ENCODE measurements around the gene CENPL.
"Not testable (repeated sequence)": the region's sequence is repeated elsewhere in the genome, so short reads cannot be mapped to it uniquely, and the experiment has no call there.

Gene CENPL

DNA sequence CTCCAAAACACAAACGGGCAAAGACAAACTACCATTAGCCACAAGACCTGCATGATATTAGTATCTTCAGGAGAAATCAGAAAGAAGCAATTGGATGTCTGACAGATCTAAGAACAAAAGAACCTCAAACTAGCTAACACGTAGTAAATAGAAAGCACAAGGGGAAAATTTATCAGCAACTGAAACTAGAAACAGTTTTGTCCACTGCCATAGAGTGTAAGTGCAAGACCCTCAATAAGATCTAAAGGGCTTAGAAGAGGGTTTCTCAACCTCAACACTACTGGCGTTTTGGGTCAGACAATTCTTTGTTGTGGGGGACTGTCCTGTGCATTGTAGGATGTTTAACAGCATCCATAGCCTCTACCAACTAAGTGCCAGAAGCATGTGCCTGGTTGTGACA lies 55.9 kb downstream of the CENPL start:
- FAIRE-seq (peak; percentile 21), DNase-seq (ENCODE audit: insufficient read length, low spot score) (no peak)
- TF ChIP-seq, protein P1, sequence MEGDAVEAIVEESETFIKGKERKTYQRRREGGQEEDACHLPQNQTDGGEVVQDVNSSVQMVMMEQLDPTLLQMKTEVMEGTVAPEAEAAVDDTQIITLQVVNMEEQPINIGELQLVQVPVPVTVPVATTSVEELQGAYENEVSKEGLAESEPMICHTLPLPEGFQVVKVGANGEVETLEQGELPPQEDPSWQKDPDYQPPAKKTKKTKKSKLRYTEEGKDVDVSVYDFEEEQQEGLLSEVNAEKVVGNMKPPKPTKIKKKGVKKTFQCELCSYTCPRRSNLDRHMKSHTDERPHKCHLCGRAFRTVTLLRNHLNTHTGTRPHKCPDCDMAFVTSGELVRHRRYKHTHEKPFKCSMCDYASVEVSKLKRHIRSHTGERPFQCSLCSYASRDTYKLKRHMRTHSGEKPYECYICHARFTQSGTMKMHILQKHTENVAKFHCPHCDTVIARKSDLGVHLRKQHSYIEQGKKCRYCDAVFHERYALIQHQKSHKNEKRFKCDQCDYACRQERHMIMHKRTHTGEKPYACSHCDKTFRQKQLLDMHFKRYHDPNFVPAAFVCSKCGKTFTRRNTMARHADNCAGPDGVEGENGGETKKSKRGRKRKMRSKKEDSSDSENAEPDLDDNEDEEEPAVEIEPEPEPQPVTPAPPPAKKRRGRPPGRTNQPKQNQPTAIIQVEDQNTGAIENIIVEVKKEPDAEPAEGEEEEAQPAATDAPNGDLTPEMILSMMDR (IDR thresholded peaks at IDR 0.05; ENCODE audit: insufficient read depth, missing control alignments): no peak

DNA sequence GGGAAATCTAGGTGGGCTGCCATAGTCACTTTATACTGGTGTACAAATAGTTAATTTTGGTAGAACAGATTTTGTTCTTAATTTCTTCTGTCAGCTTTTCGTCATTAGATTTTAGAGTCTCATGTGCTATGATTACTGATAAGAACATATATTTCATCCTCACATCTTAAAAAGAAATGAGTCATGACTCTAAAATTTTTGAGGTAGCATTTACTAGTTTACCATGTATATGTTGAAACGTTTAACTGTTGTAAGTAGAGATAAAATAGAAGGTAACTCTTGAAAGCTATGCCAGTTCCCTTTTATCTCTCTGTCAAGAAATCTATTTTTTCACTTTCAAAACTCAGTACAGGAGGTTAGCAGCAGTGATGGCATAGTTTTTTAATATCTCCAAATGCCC lies 56.5 kb downstream of the CENPL start:
- FAIRE-seq (peak; percentile 46), DNase-seq (ENCODE audit: insufficient read length, low spot score) (no peak)
- TF ChIP-seq, protein P1 (IDR thresholded peaks at IDR 0.05; ENCODE audit: insufficient read depth, missing control alignments): no peak

DNA sequence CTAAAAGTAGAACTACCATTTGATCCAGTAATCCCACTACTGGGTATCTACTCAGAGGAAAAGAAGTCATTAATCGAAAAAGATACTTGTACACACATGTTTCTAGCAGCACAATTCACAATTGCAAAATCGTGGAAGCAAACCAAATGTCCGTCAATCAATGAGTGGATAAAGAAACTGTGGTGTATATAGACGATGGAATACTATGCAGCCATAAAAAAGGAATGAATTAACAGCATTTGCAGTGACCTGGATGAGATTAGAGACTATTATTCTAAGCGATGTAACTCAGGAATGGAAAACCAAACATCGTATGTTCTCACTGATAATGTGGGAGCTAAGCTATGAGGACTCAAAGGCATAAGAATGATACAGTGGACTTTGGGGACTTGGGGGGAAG lies 60.4 kb downstream of the CENPL start:
- FAIRE-seq; DNase-seq (ENCODE audit: insufficient read length, low spot score): not testable (repeated sequence)

DNA sequence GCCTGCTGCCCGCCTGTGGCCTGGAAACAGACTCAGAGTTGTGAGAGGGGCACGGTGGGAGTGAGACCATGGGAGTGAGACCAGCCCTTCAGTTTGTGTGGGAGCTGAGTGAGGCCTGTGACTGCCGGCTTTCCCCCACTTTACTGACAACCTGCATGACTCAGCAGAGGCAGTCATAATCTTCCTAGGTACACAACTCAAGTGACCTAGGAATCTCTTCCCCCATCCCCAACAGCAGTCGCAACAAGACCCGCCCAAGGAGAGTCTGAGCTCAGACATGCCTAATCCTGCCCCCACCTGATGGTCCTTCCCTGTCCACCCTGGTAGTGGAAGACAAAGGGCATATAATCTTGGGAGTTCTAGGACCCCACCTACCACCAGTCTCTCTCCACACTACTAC lies 65.7 kb downstream of the CENPL start:
- TF ChIP-seq, protein P1 (IDR thresholded peaks at IDR 0.05; ENCODE audit: insufficient read depth, missing control alignments): no peak
- FAIRE-seq: no peak
- no peak for DNase-seq (ENCODE audit: insufficient read length, low spot score)

DNA sequence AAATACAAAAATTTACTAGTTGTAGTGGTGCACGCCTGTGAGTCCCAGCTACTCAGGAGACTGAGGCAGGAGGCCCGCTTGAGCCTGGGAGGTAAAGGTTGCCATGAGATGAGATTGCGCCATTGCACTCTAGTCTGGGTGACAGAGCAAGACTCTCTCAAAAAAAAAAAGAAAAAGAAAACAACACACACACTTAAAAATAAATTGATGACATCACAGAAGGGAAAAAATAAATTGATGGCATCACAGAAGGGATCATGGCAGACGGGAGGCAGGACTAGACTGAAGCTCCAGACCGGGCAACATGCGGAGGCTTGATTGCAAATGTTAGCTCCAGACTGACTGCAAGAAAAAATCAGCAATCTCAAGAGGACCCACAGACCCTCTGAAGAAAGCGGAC lies 66.6 kb downstream of the CENPL start:
- DNase-seq (ENCODE audit: insufficient read length, low spot score): no peak
- TF ChIP-seq, protein P1 (IDR thresholded peaks at IDR 0.05; ENCODE audit: insufficient read depth, missing control alignments): no peak
- FAIRE-seq: no peak

DNA sequence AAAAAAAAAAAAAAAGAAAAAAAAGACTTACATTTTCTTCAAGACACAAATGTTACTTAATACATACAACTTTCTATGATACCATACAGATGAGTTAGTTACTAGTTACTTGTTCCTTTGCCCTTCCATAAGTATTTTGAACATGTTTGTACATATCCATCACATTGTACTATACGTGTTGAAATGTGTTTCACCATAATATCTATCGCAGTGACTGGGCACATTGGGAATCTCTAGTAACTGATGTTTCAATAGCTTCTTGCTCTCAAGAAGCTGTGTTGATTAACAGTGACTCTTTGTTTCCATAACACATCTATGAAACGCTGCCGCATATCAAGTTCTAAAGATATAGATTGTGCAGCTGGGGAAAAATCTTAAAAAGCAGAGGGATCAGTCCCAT lies 67.0 kb downstream of the CENPL start:
- FAIRE-seq: no peak
- no peak for DNase-seq (ENCODE audit: insufficient read length, low spot score)
- TF ChIP-seq, protein P1 (IDR thresholded peaks at IDR 0.05; ENCODE audit: insufficient read depth, missing control alignments): no peak

DNA sequence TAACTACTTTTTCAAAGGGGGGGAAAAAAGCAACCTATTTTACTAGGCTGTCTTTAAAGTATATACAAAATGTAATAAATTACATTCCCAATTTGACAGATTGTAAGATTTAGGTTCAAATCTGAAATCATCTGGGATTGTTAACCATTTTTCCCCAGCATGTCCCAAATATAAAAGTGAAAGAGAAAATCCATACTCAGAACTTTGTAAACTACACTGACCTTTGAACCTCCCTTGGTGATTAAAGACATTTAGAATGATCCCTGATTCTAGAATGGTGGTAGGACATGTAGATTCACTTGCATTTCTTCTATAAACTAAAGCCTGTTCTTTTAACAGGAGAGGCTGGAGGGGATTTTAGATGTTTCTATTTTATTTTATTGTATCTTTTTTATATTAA lies 70.9 kb downstream of the CENPL start:
- no peak for FAIRE-seq
- no peak for DNase-seq (ENCODE audit: insufficient read length, low spot score)
- TF ChIP-seq, protein P1 (IDR thresholded peaks at IDR 0.05; ENCODE audit: insufficient read depth, missing control alignments): no peak

All from D721Med (cell line).